GM12874 (cell line): Measurements from ENCODE around the gene PADI2.

Experiments
- TF ChIP-seq, protein P1 (sequence below): IDR thresholded peaks from 2 replicates; pipeline ENCODE4 v1.5.1; 2011; ENCODE audit warnings: low read depth, mild to moderate bottlenecking, control low read depth, low read length, moderate library complexity; ENCODE audit not compliant: insufficient read depth

Gene PADI2

DNA sequence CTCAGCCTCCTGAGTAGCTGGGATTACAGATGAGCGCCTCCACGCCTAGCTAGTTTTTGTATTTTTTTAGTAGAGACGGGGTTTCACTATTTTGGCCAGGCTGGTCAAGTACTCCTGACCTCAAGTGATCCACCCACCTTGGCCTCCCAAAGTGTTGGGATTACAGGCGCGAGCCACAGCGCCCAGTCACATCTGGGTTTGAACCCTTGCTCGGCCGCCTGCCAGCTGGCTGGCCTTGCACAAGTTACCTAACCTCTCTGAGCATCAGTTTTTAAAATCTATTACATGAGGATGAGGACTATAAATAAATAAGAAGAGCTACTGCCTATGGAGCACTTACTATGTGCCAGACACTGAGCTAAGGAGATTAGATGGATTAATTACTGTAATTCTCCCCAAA is 17.7 kb upstream of the PADI2 start:
- TF ChIP-seq, protein P1, sequence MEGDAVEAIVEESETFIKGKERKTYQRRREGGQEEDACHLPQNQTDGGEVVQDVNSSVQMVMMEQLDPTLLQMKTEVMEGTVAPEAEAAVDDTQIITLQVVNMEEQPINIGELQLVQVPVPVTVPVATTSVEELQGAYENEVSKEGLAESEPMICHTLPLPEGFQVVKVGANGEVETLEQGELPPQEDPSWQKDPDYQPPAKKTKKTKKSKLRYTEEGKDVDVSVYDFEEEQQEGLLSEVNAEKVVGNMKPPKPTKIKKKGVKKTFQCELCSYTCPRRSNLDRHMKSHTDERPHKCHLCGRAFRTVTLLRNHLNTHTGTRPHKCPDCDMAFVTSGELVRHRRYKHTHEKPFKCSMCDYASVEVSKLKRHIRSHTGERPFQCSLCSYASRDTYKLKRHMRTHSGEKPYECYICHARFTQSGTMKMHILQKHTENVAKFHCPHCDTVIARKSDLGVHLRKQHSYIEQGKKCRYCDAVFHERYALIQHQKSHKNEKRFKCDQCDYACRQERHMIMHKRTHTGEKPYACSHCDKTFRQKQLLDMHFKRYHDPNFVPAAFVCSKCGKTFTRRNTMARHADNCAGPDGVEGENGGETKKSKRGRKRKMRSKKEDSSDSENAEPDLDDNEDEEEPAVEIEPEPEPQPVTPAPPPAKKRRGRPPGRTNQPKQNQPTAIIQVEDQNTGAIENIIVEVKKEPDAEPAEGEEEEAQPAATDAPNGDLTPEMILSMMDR: no peak

DNA sequence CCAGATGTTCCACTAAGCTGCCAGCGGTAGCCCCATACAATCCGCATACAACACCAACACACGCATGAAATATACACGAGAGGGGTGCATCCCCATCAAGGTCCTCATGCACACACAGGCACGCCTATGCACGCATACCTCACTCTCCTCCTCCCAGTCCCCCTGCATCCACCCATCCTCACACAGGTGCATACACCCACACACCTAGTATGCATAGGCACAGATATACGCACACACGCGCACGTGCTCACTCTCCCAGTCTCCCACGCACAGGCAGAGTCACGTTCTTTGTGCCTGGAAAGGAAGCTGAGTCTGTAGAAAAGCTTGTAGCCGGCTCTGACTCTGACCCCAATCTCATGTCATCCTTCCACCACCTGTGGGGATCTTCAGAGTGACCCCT is 16.9 kb upstream of the PADI2 start:
- TF ChIP-seq, protein P1: no peak

DNA sequence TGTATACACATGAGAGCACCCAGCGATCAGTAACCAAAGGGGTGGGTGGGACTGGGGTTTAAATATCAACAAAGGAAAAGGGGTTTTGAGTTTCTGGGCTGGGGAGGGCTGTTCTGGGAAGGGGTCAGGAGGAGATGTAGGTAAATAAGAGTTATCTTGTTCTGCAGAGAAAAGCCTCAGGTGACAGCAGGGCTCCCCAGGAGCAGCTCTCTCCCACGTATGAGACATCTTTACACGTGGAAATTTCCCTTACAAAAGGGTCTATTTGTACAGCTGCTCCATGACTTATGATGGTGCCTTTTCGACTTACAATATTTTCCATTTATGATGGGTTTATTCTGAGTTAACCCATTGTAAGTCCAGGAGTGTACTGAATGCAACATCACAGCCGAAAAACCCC is 16.3 kb upstream of the PADI2 start:
- TF ChIP-seq, protein P1: no peak

DNA sequence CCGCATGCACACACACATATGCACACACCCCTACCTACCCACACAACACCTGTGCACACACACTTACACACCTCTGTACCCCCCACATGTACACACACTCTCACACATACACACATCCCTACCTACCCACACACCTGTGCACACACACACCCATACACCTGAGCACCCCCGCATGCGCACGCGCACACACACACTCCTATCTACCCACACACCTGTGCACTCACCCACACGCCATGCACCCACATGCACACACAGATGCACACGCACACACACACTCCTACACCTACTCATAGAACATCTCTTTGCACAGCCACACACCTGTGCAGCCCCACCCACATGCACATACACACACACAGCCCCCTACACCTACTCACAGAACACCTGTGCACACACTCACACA is 15.5 kb upstream of the PADI2 start:
- TF ChIP-seq, protein P1: no peak

GRCh38 chr1:17134034-17134433 is 14.8 kb upstream of the PADI2 start:
- TF ChIP-seq, protein P1: no peak

DNA sequence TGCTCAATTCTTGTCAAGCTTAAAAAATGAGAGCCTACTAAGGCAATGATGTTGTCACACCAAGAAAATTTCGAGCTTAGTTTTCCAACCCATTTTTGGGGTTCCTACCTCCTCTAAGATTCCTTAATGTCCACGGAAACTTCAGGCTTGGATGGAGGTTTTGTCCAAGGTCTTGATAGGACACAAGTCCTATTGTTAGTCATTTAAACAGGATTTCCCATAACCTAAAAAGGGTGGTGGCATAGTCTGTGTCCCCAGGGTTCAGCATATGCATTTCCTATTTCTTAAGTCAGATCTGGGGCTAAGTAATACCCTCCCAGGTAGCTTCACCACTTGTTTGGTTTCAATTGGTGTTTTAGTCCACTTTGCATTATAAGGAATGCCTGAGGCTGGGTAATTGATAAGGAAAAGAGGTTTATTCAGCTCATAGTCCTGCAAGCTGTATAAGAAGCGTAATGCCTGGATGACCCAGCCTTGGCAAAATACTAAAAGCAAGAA is 10.9 kb upstream of the PADI2 start:
- TF ChIP-seq, protein P1: no peak

GRCh38 chr1:17128361-17128760 is 9.1 kb upstream of the PADI2 start:
- TF ChIP-seq, protein P1: no peak
